ENCODE results near the gene SESTD1. TPM values are rescaled to one million over a fixed set of nuclear protein-coding genes. Genes with fewer than 3 reads are reported as not detected.
A peak's percentile ranks its signal among the peaks of the same experiment; 100 is the strongest.

Gene SESTD1
- total RNA-seq, 1 experiment from 2014 or later: 26.6 TPM

- no peak for DNase-seq (ENCODE audit: low read depth, low spot score)
- Histone ChIP-seq H2AFZ (ENCODE audit: low read depth, low read length, poor library complexity, severe bottlenecking) (no peak overlapping the region), H3K4me3 (replicated peaks in 1 of 2; ENCODE audit: low read depth in 1 of 2, low read length in 2 of 2) (no peak overlapping the region), H4K20me1 (ENCODE audit: insufficient read depth) (no peaks in the 10 kb centered on the region), H3K4me1 (ENCODE audit: control insufficient read depth in 1 of 2, insufficient read depth in 2 of 2, low read length in 2 of 2) (peaks cover 6 to 17% of the 10 kb centered on the region in 2 experiments; a peak in 2 of 4 replicates), H3K4me2 (ENCODE audit: low read length) (no peak overlapping the region), H3K36me3 (ENCODE audit: control insufficient read depth in 1 of 2, insufficient read depth in 2 of 2, low read length in 2 of 2) (no peaks in the 10 kb centered on the region), H3K9me2 (ENCODE audit: insufficient read depth) (no peaks in the 10 kb centered on the region), H3K9ac (ENCODE audit: low read length) (no peak overlapping the region), H3K27ac (ENCODE audit: low read depth, low read length) (peak overlapping the region; percentile 49; the same call in 1 of the 2 replicates), H3K27me3 (ENCODE audit: insufficient read depth, low read length) (no peaks in the 10 kb centered on the region), H3K9me3 (ENCODE audit: control insufficient read depth in 1 of 2, insufficient read depth in 1 of 2, low read depth in 1 of 2, low read length in 2 of 2) (no peaks in the 10 kb centered on the region), H3K79me2 (ENCODE audit: insufficient read depth, low read length) (no peaks in the 10 kb centered on the region; the same call in 1 of the 2 replicates)
- intact Hi-C loops (cut with micrococcal nuclease): no loop called here
- RAD21 ChIA-PET (ENCODE audit: low non-redundant PET in 1 of 2, low total read pairs in 2 of 2, uncharacterized antibody in 2 of 2, unreplicated experiment in 2 of 2): no interaction called here
- POLR2A ChIA-PET: no interaction called here
- TF ChIP-seq SRF (IDR thresholded peaks at IDR 0.05; ENCODE audit: low read depth) (no peak), ELF1 (IDR thresholded peaks at IDR 0.05; ENCODE audit: borderline replicate concordance, low read depth) (no peak), TCF7L2 (IDR thresholded peaks at IDR 0.05; ENCODE audit: borderline replicate concordance, extremely low read depth, insufficient read depth, insufficient read length) (no peak)
- BruUV-seq (replicated peaks): no TSS peak
- CTCF ChIA-PET: interaction anchor here (1.4 kb wide), 1 partner anchor 8 kb away, joined by 5 read pairs; no protein-coding TSS in a partner anchor
- no peak for ATAC-seq
Measured at GRCh38 chr2:179226961-179227259, 37.7 kb downstream of the SESTD1 start.

DNA sequence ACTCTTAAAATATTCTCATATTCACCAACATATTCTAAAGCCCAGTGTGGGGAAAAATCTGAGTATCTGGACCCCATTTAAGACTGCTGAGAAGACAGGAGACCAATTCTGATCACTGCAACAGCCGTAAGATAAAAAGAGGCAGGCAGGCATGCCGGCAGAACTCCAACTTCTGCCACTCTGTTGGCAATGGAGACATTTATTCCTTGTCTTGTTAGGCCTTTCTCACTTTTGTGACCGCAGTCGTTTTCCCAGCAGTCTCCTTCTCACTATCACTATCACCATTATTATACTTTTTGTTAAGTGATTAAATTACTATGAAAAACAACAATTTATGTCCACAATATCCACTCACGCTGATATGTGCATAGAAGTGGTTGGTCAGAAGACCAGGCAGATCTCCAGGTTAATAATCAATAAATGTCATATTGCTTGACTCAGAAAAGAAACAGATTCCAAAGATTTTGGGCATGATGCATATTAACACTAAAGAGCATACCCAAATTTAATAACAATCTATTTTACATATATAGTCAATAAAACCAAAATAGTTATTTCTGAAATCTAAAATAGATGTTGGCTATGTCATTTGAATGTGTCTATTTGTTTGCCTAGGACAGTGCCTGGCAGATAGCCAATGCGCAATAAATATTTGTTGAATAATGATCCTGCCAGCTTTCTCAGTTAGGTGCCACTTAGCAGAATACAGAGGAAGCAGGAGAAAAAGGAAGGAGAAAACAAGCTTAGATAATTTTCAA lies 38.2 kb downstream of the SESTD1 start:
- peak overlapping the region; percentile 49; the same call in 1 of the 2 replicates for H3K27ac ChIP-seq (ENCODE audit: low read depth, low read length)
- no TSS peak for BruUV-seq (replicated peaks)
- ChIA-PET POLR2A (no interaction called here), RAD21 (ENCODE audit: low non-redundant PET in 1 of 2, low total read pairs in 2 of 2, uncharacterized antibody in 2 of 2, unreplicated experiment in 2 of 2) (no interaction called here), CTCF (no interaction called here)
- TF ChIP-seq ZBTB33 (IDR thresholded peaks at IDR 0.05; ENCODE audit: extremely low read depth, insufficient replicate concordance, low read length) (no peak), POLR2A (IDR thresholded peaks at IDR 0.05; ENCODE audit: borderline replicate concordance, extremely low read depth, insufficient read depth, insufficient read length) (no peak), ZFX (IDR thresholded peaks at IDR 0.05) (no peak), POLR2AphosphoS5 (IDR thresholded peaks at IDR 0.05; ENCODE audit: low read depth, low read length) (no peak), ZNF274 (IDR thresholded peaks at IDR 0.05; ENCODE audit: low read depth, low read length) (no peak), SRF (IDR thresholded peaks at IDR 0.05; ENCODE audit: low read depth) (no peak), TCF7L2 (IDR thresholded peaks at IDR 0.05; ENCODE audit: borderline replicate concordance, extremely low read depth, insufficient read depth, insufficient read length) (no peak), YY1 (IDR thresholded peaks at IDR 0.05; ENCODE audit: extremely low read depth, insufficient replicate concordance, low read depth, low read length) (no peak), ATF3 (IDR thresholded peaks at IDR 0.05) (no peak), EZH2 (IDR thresholded peaks at IDR 0.05) (no peak), MAX (IDR thresholded peaks at IDR 0.05) (no peak), CEBPB (IDR thresholded peaks at IDR 0.05; ENCODE audit: low read depth) (no peak), JUND (IDR thresholded peaks at IDR 0.05) (no peak), EZH2phosphoT487 (IDR thresholded peaks at IDR 0.05; ENCODE audit: borderline replicate concordance) (no peak), SP1 (IDR thresholded peaks at IDR 0.05; ENCODE audit: low read depth) (no peak), CBX3 (IDR thresholded peaks at IDR 0.05; ENCODE audit: low read depth) (no peak)
- no peak overlapping the region for H3K9ac ChIP-seq (ENCODE audit: low read length)
- no peak for DNase-seq (ENCODE audit: low read depth, low spot score)
- no peaks in the 10 kb centered on the region for H4K20me1 ChIP-seq (ENCODE audit: insufficient read depth)
- no peak overlapping the region for H3K4me2 ChIP-seq (ENCODE audit: low read length)
- H3K4me3 ChIP-seq (replicated peaks in 1 of 2; ENCODE audit: low read depth in 1 of 2, low read length in 2 of 2): no peak overlapping the region
- peaks cover 6 to 17% of the 10 kb centered on the region in 2 experiments; a peak in 2 of 4 replicates for H3K4me1 ChIP-seq (ENCODE audit: control insufficient read depth in 1 of 2, insufficient read depth in 2 of 2, low read length in 2 of 2)
- no peaks in the 10 kb centered on the region for H3K27me3 ChIP-seq (ENCODE audit: insufficient read depth, low read length)
- no peaks in the 10 kb centered on the region for H3K9me2 ChIP-seq (ENCODE audit: insufficient read depth)
- no peaks in the 10 kb centered on the region for H3K9me3 ChIP-seq (ENCODE audit: control insufficient read depth in 1 of 2, insufficient read depth in 1 of 2, low read depth in 1 of 2, low read length in 2 of 2)
- no peaks in the 10 kb centered on the region; the same call in 1 of the 2 replicates for H3K79me2 ChIP-seq (ENCODE audit: insufficient read depth, low read length)
- intact Hi-C loops (cut with micrococcal nuclease): no loop called here
- no peaks in the 10 kb centered on the region for H3K36me3 ChIP-seq (ENCODE audit: control insufficient read depth in 1 of 2, insufficient read depth in 2 of 2, low read length in 2 of 2)
- H2AFZ ChIP-seq (ENCODE audit: low read depth, low read length, poor library complexity, severe bottlenecking): no peak overlapping the region
- no peak for ATAC-seq

Data from HCT116 (cell line).